HG02884 (cell line): ENCODE measurements around the gene TMEM178B.
"Not testable (repeated sequence)": the region's sequence is repeated elsewhere in the genome, so short reads cannot be mapped to it uniquely, and the experiment has no call there.

Source experiments
- ATAC-seq: cut with Tn5 transposase; IDR thresholded peaks from one replicate; pipeline ENCODE4 v1.9.1; 2021; ENCODE audit warnings: mild to moderate bottlenecking, moderate library complexity; ENCODE audit not compliant: unreplicated experiment

The TMEM178B gene

DNA sequence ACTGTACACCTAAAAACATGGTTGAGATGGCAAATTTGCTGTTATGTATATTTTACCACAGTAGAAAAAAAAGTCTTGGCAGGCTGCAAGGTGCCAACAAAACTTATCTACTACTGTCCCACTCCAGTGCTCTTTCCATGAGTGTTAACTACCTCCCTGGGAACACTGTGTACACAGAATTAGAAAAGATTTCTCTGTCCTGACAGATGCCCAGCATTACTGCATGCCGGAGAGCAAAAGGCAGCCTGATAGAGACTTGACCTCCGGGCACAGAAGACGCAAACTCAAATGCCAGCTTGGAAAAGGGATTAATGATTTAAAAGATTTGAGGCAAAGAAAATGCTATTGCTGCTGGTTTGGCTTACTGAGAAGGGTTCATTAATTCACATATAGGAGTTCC lies 228.8 kb downstream of the TMEM178B start:
- no peak for ATAC-seq

DNA sequence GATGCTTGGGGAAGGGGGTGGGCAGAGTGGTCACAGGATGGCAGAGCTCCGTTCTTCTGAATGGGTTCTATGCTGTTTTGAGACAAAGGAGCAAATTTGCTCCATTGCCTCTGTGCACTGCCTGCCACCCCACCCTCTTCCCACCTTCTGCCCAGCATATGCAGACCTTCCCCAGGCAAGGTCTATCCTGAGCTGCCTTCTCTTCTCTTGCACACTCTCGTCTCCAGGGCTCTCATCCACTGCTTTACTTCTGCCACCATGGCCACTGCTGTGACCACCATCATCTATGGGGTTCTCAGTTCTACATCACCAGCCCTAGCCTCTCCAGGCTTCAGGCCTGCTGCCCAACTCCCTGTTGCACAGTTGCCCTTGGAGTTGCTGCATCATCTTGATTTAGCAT lies 230.4 kb downstream of the TMEM178B start:
- ATAC-seq, result no peak

DNA sequence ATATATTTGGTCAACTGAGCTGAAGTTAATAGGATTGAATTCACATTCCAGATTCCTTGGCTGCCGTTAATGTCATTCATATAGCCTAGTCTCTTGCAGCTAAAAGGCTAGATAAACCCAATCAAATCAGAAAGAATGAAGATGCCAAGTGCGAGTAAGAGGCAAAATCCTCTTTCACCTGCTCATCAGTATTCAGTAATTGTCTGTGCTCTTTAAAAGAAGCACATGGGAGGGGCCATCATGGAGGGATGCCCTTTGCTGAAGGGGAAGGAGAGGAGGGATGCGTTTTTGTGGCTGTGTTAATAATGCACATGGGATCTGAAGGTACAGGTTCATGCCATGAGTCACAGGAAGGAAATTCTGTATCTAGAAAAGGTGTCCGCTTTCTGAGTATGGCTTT lies 232.2 kb downstream of the TMEM178B start:
- ATAC-seq, result no peak

DNA sequence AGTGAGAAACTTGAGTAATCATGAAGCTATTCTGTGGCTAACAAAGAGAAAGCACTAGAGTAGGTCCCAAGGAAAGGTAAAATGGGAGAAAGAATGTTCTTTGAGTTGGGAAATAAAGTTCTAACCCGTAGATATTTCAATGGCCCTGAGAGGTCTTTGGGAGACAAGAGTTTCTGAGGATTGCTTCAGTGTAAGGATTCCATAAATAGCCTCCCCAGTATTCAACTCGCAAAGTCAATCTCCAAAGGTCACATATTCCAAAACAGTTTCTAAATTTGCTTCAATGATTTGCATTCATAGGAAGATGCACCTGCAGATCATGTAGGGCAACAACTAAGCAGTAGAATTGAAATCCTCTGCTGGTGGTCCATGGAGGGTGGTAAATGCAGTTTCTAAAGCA lies 238.5 kb downstream of the TMEM178B start:
- no peak for ATAC-seq

DNA sequence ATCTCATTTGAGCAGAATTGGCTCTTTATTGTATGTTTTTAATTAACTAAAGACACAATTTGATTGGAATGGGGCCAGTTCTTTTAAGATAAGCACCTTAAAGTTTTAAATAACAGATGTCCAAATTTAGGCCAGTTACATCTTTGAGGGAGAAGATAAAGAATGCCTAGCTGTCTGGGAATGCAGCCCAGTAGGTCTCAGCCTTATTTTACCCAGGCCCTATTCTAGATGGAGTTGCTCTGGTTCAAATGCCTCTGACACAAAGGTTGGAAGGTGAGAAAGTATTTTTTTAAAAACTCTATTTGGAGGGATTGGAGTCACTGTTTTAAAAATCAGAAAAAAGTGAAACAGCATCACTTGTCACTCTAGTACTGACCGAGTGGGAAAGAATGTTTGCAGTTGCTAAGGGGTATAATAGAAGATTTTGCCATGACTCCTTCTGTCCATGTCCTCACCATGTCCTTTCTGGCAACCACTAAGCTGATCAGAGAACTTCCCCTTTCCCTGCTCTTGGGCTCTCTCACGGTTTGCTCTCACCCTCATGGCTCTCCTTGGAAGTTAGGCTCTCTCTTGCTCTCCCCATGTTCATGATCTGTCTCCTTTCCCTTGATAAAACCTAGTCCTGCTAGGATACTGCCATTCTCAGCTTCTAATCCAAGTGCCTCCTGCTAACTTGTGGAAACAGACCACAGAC lies 239.1 kb downstream of the TMEM178B start:
- no peak for ATAC-seq

DNA sequence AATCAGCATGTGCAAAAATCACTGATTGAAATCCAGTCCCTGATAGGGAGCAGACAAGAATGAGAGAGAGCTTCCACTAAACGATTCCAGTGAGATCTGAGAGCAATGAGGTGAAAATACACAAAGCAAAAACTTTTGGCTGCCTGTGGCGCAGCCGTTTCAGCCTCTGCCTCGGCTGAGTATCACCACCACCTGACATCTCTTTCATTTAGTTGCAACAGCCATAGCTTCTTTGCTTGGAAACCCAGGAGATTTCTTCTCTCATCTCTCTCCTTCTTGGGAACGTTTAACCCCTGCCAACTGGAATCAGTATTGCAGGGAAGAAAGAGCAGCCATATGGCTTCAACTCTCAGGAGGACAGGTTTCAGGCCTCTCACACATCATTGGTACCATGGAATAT lies 240.0 kb downstream of the TMEM178B start:
- ATAC-seq, result no peak

DNA sequence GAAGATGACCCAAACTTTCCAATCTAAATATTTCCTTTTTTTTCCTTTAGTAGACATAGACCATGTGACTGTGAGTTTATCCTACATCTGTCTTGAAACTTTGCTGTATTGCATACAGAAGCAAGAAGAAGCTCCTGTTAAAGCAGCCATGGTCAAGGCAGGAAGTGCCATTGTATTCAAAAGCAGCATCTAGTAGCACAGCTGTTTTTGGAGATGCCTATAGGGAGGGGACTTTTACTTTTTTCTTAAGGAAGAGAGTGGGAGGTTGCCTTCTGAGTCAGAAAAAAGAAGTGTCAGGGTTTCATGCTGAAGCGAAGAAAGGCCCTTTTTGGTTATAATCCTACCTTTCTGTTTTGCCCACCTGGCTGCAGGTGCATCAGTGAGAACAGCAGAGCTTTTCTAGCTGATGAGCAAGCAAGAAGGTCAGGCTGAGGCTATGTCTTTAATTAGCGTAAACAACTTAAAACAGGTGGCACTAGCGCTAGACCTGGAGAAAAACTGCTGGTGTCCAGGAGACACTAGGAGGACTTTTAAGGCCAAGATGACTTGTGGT lies 243.2 kb downstream of the TMEM178B start:
- no peak for ATAC-seq

DNA sequence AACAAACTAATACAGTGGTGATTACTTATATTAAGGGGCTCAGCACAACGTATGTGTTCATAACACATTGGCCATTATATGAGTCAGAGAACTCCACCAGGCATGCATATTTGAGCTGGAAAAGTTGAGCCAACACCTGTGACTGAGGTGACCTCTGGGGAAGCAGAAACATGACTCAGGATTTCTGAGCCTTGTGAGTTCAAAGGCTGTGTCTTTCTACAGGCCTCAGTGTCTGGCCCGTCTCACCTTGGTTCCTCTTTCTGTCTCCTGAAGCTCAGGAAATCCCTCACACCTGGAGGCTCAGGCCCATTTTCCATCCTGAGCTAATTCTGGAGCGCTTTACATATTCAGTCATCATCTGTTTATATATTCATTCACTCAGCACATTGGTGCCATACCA lies 246.4 kb downstream of the TMEM178B start:
- ATAC-seq, result no peak

DNA sequence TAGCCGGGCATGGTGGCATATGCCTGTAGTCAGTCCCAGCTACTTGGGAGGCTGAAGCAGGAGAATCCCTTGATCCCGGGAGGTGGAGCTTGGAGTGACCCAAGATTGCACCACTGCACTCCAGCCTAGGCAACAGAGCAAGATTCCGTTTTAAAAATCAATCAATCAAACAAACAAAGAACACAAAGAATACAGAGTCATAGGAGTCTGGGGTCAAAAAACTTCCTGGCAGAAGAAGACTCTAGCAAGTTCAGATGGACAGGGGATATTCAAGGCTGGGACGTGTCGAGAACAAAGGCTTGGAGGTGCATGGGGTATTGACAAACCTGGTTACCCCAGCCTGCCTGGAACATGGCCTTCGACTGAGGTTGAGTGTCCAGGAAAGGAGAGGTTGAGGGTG lies 248.5 kb downstream of the TMEM178B start:
- no peak for ATAC-seq

DNA sequence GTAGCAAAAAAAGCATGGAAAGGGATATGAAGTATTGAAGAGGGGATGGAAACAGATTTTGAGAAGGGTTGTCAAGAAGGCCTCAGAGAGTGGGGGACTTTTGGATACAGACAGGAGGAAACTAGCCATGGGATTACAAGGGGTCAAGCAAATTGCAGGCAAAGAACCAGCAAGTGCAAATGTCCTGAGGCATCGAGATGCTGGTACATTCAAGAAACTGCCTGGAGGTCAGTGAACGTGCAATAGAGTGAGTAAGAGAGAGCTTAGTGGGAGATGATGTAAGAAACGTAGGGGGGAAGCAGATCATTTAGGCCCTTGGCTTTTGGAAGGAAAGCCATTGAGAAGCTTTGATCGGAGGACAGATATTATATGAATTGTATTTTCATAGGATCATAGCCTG lies 250.0 kb downstream of the TMEM178B start:
- no peak for ATAC-seq

DNA sequence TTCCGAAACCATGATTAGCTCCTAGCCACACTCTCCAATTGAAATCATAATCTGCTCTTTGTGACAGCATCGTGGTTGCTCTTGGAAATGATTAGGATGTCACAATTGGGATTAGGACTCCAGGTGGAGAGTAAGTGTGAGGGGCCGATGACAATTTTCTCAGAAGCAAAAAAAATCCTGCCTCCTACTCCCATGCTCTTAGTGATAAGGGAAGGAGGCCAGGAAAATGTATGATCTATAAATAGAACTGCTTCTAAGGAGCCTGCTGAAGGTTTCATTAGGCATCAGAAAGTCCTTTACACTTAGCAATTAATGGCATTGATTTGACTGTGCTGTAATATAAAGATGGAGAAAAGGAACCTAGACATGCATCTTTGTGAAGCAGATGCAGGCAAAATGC lies 251.0 kb downstream of the TMEM178B start:
- no peak for ATAC-seq

DNA sequence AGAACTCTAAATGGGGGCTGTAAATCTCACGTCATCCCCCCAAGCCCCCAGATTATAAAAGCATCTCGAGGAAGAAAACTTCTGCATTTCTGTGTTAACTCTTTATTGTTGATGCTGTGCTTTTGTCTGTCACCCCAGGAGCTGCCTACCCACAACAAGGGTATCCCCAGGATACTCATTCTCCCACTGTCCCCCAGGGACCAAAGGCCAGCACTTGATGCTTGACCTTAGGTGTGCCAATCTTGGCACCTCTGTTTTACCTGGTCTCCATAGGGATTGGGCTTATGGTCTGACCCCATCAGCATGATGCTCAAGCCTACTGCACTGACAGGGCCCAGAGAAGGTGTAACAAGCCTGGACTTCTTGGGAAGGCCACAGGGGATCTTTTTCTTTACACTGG lies 251.4 kb downstream of the TMEM178B start:
- ATAC-seq, result no peak

DNA sequence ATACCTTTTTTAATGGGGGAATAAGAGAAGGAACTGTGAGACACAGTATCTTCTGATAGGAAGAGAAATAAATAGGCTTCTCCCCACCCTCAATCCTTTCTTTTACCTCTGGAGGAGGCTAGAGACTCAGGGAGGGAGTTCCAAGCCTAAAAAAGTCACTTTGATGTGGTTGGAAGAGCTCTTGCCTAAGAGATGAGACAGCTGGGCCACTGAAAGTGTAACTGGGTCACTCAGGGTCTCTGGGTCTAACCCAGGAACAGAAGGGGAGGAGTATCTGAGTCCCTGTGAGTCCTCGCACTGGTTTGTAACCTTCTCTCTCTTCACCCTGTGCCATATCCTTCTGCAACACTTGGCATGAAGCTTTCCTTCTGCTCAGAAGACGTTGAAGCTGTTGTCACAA lies 254.4 kb downstream of the TMEM178B start:
- no peak for ATAC-seq

DNA sequence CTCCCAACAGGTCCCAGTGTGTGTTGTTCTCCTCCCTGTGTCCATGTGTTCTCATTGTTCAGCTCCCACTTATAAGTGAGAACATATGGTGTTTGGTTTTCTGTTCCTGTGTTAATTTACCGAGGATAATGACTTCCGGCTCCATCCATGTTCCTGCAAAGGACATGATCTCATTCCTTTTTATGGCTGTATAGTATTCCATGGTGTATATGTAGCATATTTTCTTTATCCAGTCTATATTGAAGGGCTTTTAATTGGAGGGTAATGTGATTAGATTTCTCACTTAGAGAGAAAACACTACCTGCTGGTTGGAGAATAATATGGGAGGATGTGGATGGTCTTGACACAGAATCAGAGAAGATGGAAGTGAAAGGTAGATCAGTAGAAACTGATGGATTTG lies 256.4 kb downstream of the TMEM178B start:
- ATAC-seq, result not testable (repeated sequence)

DNA sequence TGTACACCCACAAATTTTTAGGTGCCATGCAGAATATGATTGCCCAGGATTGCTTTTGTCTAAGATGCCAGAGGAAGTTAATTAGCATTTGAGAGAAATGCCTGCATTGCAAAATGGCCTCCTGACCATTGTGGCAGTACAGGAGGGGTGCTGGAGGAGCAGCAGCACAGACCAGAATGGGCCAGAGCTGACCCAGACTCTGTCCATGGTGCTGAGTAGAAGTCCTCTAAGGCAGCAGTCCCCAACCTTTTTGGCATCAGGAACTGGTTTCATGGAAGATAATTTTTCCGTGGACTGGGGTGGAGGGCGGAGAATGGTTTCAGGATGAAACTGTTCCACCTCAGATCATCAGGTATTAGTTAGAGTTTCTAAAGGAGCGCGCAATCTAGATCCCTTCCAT lies 259.6 kb downstream of the TMEM178B start:
- ATAC-seq, result no peak

DNA sequence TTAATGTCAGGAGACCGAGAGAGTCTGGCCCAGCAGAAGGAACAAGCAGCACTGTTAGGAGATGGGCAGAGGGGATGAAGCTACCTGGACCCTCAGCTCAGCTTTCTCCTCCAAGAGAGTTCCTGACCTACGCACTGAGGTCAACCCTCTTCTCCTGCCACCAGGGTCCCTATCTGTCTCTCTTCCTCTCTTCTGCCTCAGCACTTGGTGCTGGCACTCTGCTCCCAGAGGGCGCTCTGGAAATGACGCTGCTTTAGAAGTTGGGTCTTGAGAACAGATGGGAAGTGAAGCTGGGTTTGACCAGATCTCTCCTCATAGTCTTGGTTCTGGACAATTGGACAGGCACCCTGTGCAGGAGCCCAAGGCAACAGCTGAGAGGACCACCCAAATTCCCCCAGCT lies 261.3 kb downstream of the TMEM178B start:
- no peak for ATAC-seq

DNA sequence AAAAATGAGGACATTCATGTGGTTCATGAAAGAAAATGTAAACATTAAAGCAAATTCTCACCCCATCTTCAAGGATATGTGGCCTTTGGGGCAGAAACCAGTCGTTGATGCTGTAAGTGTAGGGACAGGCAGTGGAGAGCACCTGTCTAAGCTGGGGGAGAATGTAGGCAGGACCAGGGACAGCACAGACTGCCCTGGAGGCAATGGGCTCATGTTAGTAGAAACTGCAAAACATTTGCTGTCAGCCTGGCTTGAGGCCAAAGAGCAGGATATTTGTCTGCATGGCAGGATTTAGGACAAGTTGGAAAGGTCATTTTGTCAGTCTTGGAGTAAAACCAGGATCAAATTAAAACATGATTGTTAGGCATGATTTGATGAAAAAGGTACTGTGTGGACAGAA lies 265.7 kb downstream of the TMEM178B start:
- no peak for ATAC-seq

DNA sequence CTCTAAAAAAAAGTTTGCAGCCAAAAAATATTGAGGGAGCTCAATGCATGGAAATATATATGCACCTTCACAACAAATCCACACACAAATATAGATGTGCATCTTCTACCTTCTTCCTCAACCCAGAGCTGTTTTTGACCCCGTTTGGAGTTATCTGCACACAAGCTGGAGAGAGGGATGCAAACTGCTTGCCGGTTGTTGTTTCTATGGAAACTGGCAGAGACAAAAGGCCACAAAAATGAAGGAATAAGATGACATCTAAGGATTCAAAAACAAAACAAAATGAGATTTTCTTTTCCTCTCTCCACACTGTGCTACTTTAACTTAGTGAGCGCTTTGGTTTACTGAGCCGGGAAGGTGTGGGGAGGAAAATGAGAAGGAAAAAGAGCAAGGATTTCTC lies 267.1 kb downstream of the TMEM178B start:
- ATAC-seq, result no peak

DNA sequence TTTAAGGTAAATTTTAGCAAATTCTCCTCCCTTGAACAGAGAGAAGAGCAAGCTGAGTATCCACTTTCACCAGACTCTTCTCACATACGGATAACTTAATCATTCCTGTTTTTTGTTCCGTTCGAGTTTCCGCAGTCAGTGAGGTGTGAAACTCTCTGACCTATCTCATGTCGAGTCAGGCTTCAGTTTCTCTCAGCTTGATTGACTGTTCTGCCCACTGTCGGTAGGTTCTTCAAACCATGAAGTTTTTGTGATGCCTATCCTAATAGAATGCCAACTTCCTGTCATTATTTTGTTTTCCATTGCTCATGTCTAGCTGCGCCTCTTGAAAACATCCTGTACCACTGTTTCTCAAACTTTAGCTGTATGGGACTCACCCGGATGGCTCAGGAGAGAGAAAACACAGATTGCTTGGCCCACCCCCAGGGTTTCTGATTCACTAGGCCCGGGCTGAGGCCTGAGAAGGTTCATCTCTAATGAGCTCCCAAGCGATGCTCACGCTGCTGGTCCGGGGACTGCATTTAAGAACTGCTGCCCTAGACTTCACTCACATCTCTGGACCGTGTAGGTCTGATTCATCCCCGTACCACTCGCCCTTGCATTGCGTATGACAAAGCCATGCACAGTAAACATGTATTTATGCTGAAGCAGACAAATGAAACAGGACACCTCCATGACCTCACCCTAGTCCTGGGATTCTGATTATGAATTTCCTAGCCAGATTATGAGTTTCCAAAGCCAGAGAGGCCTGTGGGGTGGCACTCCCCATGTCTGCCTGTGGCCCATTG lies 269.0 kb downstream of the TMEM178B start:
- no peak for ATAC-seq

DNA sequence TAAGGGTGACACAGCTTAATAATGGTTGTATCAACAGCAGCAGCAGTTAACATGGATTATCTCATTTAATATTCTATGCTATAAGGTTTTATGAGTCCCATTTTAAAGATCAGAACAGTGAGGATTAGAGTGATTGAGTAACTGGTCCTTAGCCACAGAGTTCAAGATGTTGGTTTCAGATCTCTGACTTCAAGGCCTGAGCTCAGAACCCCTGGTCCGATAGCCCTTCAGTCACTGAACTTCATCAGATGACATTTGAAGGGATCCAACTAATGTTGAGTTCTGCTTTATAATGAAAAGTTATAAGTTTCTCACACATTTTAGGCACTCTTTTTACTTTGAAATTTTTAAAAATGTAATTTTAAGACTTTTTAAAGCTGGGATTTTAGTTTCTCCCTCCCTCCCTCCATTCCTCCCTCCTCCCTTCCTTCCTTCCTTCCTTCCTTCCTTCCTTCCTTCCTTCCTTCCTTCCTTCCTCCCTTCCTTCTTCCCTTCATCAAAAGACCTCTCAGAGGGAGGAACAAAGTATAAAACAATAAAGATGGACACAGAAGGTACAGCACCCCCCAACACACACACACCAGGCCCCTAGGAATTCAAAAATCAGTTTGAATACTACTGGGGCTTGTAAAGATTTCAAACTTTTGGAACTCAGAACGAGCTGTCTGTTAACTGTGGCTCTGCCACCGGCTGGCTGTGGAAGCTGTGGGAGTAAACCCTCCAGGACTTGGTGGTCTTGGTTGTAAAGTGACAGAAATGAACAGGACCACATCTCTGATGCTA lies 270.5 kb downstream of the TMEM178B start:
- no peak for ATAC-seq

DNA sequence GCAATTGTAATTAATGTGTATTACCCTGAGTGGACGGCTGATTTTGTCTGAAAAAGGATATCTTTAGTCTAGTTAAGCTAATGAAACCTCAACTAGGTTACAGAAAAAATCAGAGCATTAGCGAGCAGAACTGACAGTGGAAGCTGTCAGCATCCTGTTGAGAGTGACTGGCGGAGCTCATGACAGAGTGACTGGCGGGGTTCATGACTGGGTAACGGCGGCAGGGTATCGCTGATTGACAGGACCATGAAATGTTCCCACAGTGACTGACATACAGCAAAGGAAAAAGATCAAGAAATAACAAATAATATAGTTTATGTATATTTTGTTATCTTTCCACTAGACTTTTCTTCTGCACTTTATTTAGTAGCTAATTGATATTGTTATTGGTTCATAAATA lies 274.9 kb downstream of the TMEM178B start:
- no peak for ATAC-seq

DNA sequence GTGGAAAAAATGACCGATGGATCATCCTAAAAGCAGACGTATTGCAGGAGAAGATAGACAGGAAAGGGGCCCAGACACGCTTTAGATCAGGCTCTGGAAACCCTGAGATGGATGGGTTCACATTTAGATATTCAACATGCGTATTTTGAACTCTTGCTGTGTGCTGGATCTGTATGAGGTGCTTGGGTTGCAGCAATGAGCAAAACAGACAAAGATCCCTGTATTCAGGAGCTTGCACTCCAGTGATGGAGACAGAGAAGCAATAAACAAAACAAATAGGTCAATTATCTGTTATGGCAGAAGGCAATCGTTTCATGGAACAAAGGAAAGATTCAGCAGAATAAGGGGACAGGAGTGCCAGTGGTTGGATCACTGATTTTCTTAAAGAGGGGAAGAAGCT lies 275.5 kb downstream of the TMEM178B start:
- no peak for ATAC-seq
